ENCODE measurements around the gene ARL5A. TPM values are rescaled to one million over a fixed set of nuclear protein-coding genes. Genes with fewer than 3 reads are reported as not detected.
A peak's percentile ranks its signal among the peaks of the same experiment; 100 is the strongest.

Gene ARL5A
- total RNA-seq, 1 donor from 2014 or later, result 42.2 TPM

- H3K27me3 Mint-ChIP-seq (ENCODE audit: unreplicated experiment), result no peaks in the 10 kb centered on the region
- no peaks in the 10 kb centered on the region for H3K4me1 Mint-ChIP-seq (ENCODE audit: unreplicated experiment)
- H3K27ac Mint-ChIP-seq (ENCODE audit: unreplicated experiment), result no peak overlapping the region
- DNase-seq (ENCODE audit: low spot score), result no peak
- H3K9me3 Mint-ChIP-seq (ENCODE audit: unreplicated experiment), result no peaks in the 10 kb centered on the region
- TF ChIP-seq CTCF (IDR thresholded peaks at IDR 0.05; ENCODE audit: unreplicated experiment), result no peak
- no peak overlapping the region for H3K4me3 Mint-ChIP-seq (ENCODE audit: unreplicated experiment)
- peaks cover 13% of the 10 kb centered on the region for H3K36me3 Mint-ChIP-seq (ENCODE audit: low read depth, unreplicated experiment)
Observed at GRCh38 chr2:151809073-151809383, 19.2 kb downstream of the ARL5A start.

- Mint-ChIP-seq H3K36me3 (ENCODE audit: low read depth, unreplicated experiment) (peaks cover 14% of the 10 kb centered on the region), H3K27me3 (ENCODE audit: unreplicated experiment) (no peaks in the 10 kb centered on the region), H3K4me3 (ENCODE audit: unreplicated experiment) (no peak overlapping the region), H3K9me3 (ENCODE audit: unreplicated experiment) (no peaks in the 10 kb centered on the region), H3K4me1 (ENCODE audit: unreplicated experiment) (no peaks in the 10 kb centered on the region), H3K27ac (ENCODE audit: unreplicated experiment) (no peak overlapping the region)
- peak; percentile 75 for TF ChIP-seq CTCF (IDR thresholded peaks at IDR 0.05; ENCODE audit: unreplicated experiment)
- DNase-seq (ENCODE audit: low spot score), result no peak
Observed at GRCh38 chr2:151808258-151809072, 19.8 kb downstream of the ARL5A start.

- TF ChIP-seq CTCF (IDR thresholded peaks at IDR 0.05; ENCODE audit: unreplicated experiment), result no peak
- DNase-seq (ENCODE audit: low spot score), result no peak
- Mint-ChIP-seq H3K27ac (ENCODE audit: unreplicated experiment) (no peak overlapping the region), H3K36me3 (ENCODE audit: low read depth, unreplicated experiment) (peaks cover 3% of the 10 kb centered on the region), H3K4me3 (ENCODE audit: unreplicated experiment) (no peak overlapping the region), H3K27me3 (ENCODE audit: unreplicated experiment) (no peaks in the 10 kb centered on the region), H3K9me3 (ENCODE audit: unreplicated experiment) (no peaks in the 10 kb centered on the region), H3K4me1 (ENCODE audit: unreplicated experiment) (no peaks in the 10 kb centered on the region)
Observed at GRCh38 chr2:151805961-151806360, 22.3 kb downstream of the ARL5A start.

- Mint-ChIP-seq H3K27ac (ENCODE audit: unreplicated experiment) (no peak overlapping the region), H3K4me3 (ENCODE audit: unreplicated experiment) (no peak overlapping the region), H3K9me3 (ENCODE audit: unreplicated experiment) (no peaks in the 10 kb centered on the region), H3K4me1 (ENCODE audit: unreplicated experiment) (no peaks in the 10 kb centered on the region), H3K36me3 (ENCODE audit: low read depth, unreplicated experiment) (peaks cover 3% of the 10 kb centered on the region), H3K27me3 (ENCODE audit: unreplicated experiment) (no peaks in the 10 kb centered on the region)
- no peak for TF ChIP-seq CTCF (IDR thresholded peaks at IDR 0.05; ENCODE audit: unreplicated experiment)
- DNase-seq (ENCODE audit: low spot score), result no peak
Observed at GRCh38 chr2:151805343-151805742, 22.9 kb downstream of the ARL5A start.

GRCh38 chr2:151803811-151804210, 24.4 kb downstream of the ARL5A start:
- no peaks in the 10 kb centered on the region for H3K27me3 Mint-ChIP-seq (ENCODE audit: unreplicated experiment)
- no peak overlapping the region for H3K4me3 Mint-ChIP-seq (ENCODE audit: unreplicated experiment)
- peaks cover 3% of the 10 kb centered on the region for H3K36me3 Mint-ChIP-seq (ENCODE audit: low read depth, unreplicated experiment)
- H3K27ac Mint-ChIP-seq (ENCODE audit: unreplicated experiment), result no peak overlapping the region
- H3K4me1 Mint-ChIP-seq (ENCODE audit: unreplicated experiment), result no peaks in the 10 kb centered on the region
- DNase-seq (ENCODE audit: low spot score), result no peak
- no peaks in the 10 kb centered on the region for H3K9me3 Mint-ChIP-seq (ENCODE audit: unreplicated experiment)
- no peak for TF ChIP-seq CTCF (IDR thresholded peaks at IDR 0.05; ENCODE audit: unreplicated experiment)
